Large intestine (tissue), 3 donors: Measurements from ENCODE around the gene PLXNA4. TPM values are rescaled to one million over a fixed set of nuclear protein-coding genes. Genes with fewer than 3 reads are reported as not detected.
"Not testable (repeated sequence)": the region's sequence is repeated elsewhere in the genome, so short reads cannot be mapped to it uniquely, and the experiment has no call there.

Experiments used
- DNase-seq, 2 donors: peaks; one replicate each; pipeline versions ENCODE4 v3.0.0 to v3.0.0-alpha.2; 2013
- H3K27ac ChIP-seq: one replicate; pipeline ENCODE4 v1.5.1; 2013; ENCODE audit warnings: low read length
- H3K27me3 ChIP-seq: 2 replicates; pipeline ENCODE4 v1.6.1; 2013; ENCODE audit warnings: low read length; ENCODE audit not compliant: control insufficient read depth, insufficient read depth
- H3K36me3 ChIP-seq: 2 replicates; pipeline ENCODE4 v1.6.1; 2013; ENCODE audit warnings: low read length; ENCODE audit not compliant: control insufficient read depth, insufficient read depth
- H3K4me1 ChIP-seq: one replicate; pipeline ENCODE4 v1.6.1; 2013; ENCODE audit warnings: low read length; ENCODE audit not compliant: control insufficient read depth, insufficient read depth
- H3K4me3 ChIP-seq: one replicate; pipeline ENCODE4 v1.5.1; 2013; ENCODE audit warnings: low read length
- H3K9me3 ChIP-seq: one replicate; pipeline ENCODE4 v1.6.1; 2013; ENCODE audit warnings: mild to moderate bottlenecking, low read depth, low read length, moderate library complexity; ENCODE audit not compliant: control insufficient read depth
- WGBS: methylation state at CpG from one replicate; pipeline ENCODE4 v1.1.5; 2013; ENCODE audit warnings: low lambda C conversion rate; ENCODE audit not compliant: insufficient coverage; 5-methylcytosine and 5-hydroxymethylcytosine counted together
- polyA plus RNA-seq: library from polyadenylated mRNA; unstranded; fragments of 120-200 nt; gene quantifications from one replicate; pipeline ENCODE4 v1.2.1, GENCODE V29; 2013

The PLXNA4 gene
- polyA plus RNA-seq, 1 donor = 3.2 TPM

- Histone ChIP-seq H3K4me3 (no peak overlapping the region), H3K36me3 (no peaks in the 10 kb centered on the region), H3K27me3 (no peaks in the 10 kb centered on the region), H3K9me3 (peaks cover 8% of the 10 kb centered on the region), H3K27ac (no peak overlapping the region), H3K4me1 (no peaks in the 10 kb centered on the region)
- DNase-seq = no peak
- no CpG with 5 or more reads among the region's 6 CpGs for WGBS
These were observed 388.9 kb downstream of the PLXNA4 start for GRCh38 chr7:132187391-132187790.

- H3K9me3 ChIP-seq = peaks cover 8% of the 10 kb centered on the region
- DNase-seq = no peak
- no peak overlapping the region for H3K4me3 ChIP-seq
- no peaks in the 10 kb centered on the region for H3K4me1 ChIP-seq
- H3K27me3 ChIP-seq = no peaks in the 10 kb centered on the region
- H3K27ac ChIP-seq = no peak overlapping the region
- no CpG with 5 or more reads among the region's 7 CpGs for WGBS
- no peaks in the 10 kb centered on the region for H3K36me3 ChIP-seq
These were observed 391.1 kb downstream of the PLXNA4 start for GRCh38 chr7:132185150-132185549.

GRCh38 chr7:132183781-132184380 is 392.4 kb downstream of the PLXNA4 start:
- H3K9me3 ChIP-seq = peaks cover 8% of the 10 kb centered on the region
- WGBS = no CpG with 5 or more reads among the region's 8 CpGs
- H3K4me3 ChIP-seq = no peak overlapping the region
- H3K4me1 ChIP-seq = no peaks in the 10 kb centered on the region
- no peaks in the 10 kb centered on the region for H3K36me3 ChIP-seq
- no peak for DNase-seq
- no peaks in the 10 kb centered on the region for H3K27me3 ChIP-seq
- H3K27ac ChIP-seq = no peak overlapping the region

- Histone ChIP-seq H3K4me1 (peaks cover 7% of the 10 kb centered on the region), H3K27me3 (no peaks in the 10 kb centered on the region), H3K9me3 (peaks cover 8% of the 10 kb centered on the region), H3K27ac (no peak overlapping the region), H3K4me3 (no peak overlapping the region), H3K36me3 (no peaks in the 10 kb centered on the region)
- no peak for DNase-seq
- no CpG with 5 or more reads among the region's 6 CpGs for WGBS
These were observed 393.3 kb downstream of the PLXNA4 start for GRCh38 chr7:132182992-132183391.

GRCh38 chr7:132181946-132182685 is 394.2 kb downstream of the PLXNA4 start:
- Histone ChIP-seq H3K36me3 (no peaks in the 10 kb centered on the region), H3K27me3 (no peaks in the 10 kb centered on the region), H3K4me1 (peaks cover 8% of the 10 kb centered on the region), H3K27ac (no peak overlapping the region), H3K9me3 (peaks cover 3% of the 10 kb centered on the region), H3K4me3 (no peak overlapping the region)
- WGBS = no CpG with 5 or more reads among the region's 9 CpGs
- no peak for DNase-seq

GRCh38 chr7:132181371-132181770 is 394.9 kb downstream of the PLXNA4 start:
- Histone ChIP-seq H3K4me1 (peaks cover 8% of the 10 kb centered on the region), H3K4me3 (no peak overlapping the region), H3K9me3 (no peaks in the 10 kb centered on the region), H3K27ac (no peak overlapping the region), H3K27me3 (no peaks in the 10 kb centered on the region), H3K36me3 (no peaks in the 10 kb centered on the region)
- WGBS = no CpG with 5 or more reads among the region's 10 CpGs
- DNase-seq = no peak

GRCh38 chr7:132180481-132180880 is 395.8 kb downstream of the PLXNA4 start:
- peaks cover 8% of the 10 kb centered on the region for H3K4me1 ChIP-seq
- H3K27ac ChIP-seq = no peak overlapping the region
- no peak overlapping the region for H3K4me3 ChIP-seq
- no CpG with 5 or more reads among the region's 9 CpGs for WGBS
- H3K36me3 ChIP-seq = no peaks in the 10 kb centered on the region
- no peaks in the 10 kb centered on the region for H3K27me3 ChIP-seq
- no peak for DNase-seq
- no peaks in the 10 kb centered on the region for H3K9me3 ChIP-seq

GRCh38 chr7:132179681-132180080 is 396.6 kb downstream of the PLXNA4 start:
- no CpG with 5 or more reads among the region's 20 CpGs for WGBS
- Histone ChIP-seq H3K4me1 (peaks cover 8% of the 10 kb centered on the region), H3K9me3 (no peaks in the 10 kb centered on the region), H3K27me3 (no peaks in the 10 kb centered on the region), H3K36me3 (no peaks in the 10 kb centered on the region), H3K27ac (no peak overlapping the region), H3K4me3 (no peak overlapping the region)
- DNase-seq = no peak

GRCh38 chr7:132179080-132179430 is 397.2 kb downstream of the PLXNA4 start:
- Histone ChIP-seq H3K4me3 (no peak overlapping the region), H3K4me1 (peaks cover 8% of the 10 kb centered on the region), H3K27ac (no peak overlapping the region), H3K9me3 (no peaks in the 10 kb centered on the region), H3K27me3 (no peaks in the 10 kb centered on the region), H3K36me3 (no peaks in the 10 kb centered on the region)
- no CpG with 5 or more reads among the region's 10 CpGs for WGBS
- no peak for DNase-seq

GRCh38 chr7:132178402-132179079 is 397.7 kb downstream of the PLXNA4 start:
- not testable (repeated sequence) for H3K27me3 ChIP-seq, H3K36me3 ChIP-seq, H3K4me1 ChIP-seq, H3K4me3 ChIP-seq, H3K9me3 ChIP-seq
- DNase-seq = peak; percentile 13 to 53
- no CpG with 5 or more reads among the region's 8 CpGs for WGBS
- peak overlapping the region; percentile 38 for H3K27ac ChIP-seq
